Sigmoid colon (tissue), 4 donors: Measurements from ENCODE around the gene WNT1.

Experiments
- CTCF ChIP-seq, 4 experiments: fragments of 450-650 bp in 3 of 4; fragments of 200-600 bp in 1 of 4; IDR thresholded peaks; one replicate each; pipeline ENCODE4 v1.5.1; 2016 to 2019; ENCODE audit warnings: antibody characterized with exemption in 4 of 4, mild to moderate bottlenecking in 3 of 4, moderate library complexity in 2 of 4
- POLR2AphosphoS5 ChIP-seq, 4 donors: sonication (generic); formaldehyde crosslinking; IDR thresholded peaks; one replicate each; pipeline ENCODE4 v1.6.1; 2017; ENCODE audit warnings: antibody characterized with exemption in 4 of 4

GRCh38 chr12:48952691-48953090 lies 25.4 kb upstream of the WNT1 start:
- TF ChIP-seq CTCF (IDR thresholded peaks at IDR 0.05) (no peak), POLR2AphosphoS5 (IDR thresholded peaks at IDR 0.05) (no peak)
